NCI-H146 treated with DMSO at 0.1 percent for 48 hours (cell line): ENCODE results near the gene GLS.
"Not testable (repeated sequence)": the region's sequence is repeated elsewhere in the genome, so short reads cannot be mapped to it uniquely, and the experiment has no call there.

Experiments used
- DNase-seq: peaks from one replicate; lab custom pipeline; 2025; ENCODE audit not compliant: unreplicated experiment; lab: John Stamatoyannopoulos, UW

Gene GLS

GRCh38 chr2:190855245-190855644, 25.4 kb upstream of the GLS start:
- no peak for DNase-seq

DNA sequence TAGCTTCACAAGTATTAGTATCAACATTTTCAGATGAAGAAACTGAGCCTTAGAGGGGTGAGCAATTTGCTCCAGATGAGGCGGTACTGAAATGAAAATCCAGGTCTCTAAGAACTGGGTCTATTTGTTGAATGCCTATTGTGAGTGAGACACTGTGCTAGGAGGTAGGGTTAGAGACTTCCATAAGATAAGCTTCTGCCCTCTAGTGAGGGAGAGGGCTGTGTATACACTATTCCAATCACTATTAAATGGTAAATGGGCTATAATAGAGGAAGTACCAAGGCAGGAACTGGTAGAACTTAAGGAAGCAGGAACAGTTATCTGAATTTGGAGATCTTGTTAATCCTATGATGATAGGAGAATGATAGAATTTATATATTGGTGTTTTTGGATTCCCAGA, 23.6 kb upstream of the GLS start:
- no peak for DNase-seq

- no peak for DNase-seq
Measured at GRCh38 chr2:190858817-190859216, 21.8 kb upstream of the GLS start.

- DNase-seq: no peak
Measured at GRCh38 chr2:190859347-190860297, 21.0 kb upstream of the GLS start.

DNA sequence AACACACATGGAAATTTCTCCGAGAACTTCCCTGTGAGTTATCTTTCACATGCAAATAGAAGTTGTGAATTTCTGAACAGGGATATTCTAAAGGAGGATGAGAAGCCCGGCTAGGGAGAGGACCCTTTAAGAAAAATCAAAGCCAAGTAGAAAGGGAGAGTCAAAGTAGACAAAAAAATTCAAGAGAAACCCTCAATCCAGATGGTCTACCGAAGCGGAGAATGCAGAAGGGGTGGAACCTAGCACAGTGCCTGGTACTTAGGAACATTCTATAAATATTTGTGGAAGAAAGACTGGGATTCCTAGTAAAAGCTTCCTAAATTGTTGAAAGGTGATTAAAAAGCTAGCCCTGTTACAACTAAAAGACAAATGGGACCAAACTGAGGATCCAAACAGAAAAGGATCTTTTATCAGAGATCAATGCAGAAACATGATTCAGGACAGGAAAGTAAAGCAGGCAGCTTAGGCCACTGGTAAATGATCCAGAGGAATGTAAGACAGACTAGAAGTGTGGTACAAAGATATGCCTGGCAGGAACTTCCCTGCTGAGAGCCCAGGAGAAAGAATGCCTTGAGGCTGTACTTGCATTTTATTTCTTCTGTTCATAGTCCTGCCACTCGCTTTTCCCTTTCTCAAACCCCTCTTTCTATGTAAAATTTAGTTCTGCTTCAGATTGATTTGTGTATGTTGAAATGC, 19.5 kb upstream of the GLS start:
- DNase-seq: no peak

DNA sequence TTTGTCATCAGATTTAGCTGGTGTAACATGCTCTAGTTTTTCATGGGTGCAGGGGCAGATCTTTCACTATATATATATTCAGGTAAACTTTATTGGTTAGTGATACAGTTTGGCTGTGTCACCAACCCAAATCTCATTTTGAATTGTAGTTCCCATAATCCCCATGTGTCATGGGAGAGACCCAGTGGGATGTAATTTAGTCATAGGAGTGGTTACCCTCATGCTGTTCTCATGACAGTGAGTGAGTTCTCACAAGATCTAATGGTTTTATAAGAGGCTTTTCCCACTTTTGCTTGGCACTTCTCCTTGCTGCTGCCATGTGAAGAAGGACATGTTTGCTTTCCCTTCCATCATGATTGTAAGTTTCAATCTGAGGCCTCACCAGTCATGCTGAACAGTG, 18.5 kb upstream of the GLS start:
- not testable (repeated sequence) for DNase-seq

DNA sequence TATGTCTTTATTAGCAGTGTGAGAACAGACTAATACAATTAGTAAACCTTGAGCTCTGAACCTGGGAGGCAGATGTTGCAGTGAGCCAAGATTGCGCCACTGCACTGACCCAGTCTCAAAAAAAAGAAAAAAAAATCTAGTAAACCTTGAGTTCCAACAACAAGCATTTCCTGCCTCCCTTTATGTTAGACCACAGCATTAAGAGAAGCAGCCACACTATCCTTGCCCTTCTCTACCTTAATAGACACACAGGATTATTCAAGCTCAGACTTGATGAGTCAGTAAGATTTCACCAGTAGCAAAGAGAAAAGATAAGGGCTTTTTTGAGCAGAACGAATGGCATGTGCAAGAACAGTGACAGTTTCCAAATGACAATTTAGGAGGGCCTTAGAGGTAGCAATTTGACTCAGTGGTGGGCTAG, 18.0 kb upstream of the GLS start:
- no peak for DNase-seq

GRCh38 chr2:190863946-190864345, 16.7 kb upstream of the GLS start:
- DNase-seq: peak; percentile 79

DNA sequence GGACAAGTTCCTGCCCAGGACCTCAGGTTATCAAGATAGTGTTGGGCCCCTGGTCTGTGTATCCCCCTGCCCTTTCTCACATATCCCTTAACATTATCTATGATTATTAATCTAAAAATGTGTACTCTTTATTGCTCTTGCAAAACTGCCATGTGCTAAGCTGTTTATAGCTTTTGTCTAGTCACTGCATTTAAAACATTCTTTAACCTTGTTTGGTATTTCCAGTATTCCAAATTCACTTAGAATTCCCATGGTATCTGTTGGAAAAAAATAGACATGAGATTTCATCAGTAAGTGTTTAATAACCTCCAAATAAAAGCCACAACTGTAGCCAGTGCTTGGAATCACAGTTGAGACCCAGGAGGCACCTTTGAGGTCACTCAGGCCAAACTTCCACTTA, 16.2 kb upstream of the GLS start:
- DNase-seq: no peak

- no peak for DNase-seq
Measured at GRCh38 chr2:190867212-190867611, 13.4 kb upstream of the GLS start.

DNA sequence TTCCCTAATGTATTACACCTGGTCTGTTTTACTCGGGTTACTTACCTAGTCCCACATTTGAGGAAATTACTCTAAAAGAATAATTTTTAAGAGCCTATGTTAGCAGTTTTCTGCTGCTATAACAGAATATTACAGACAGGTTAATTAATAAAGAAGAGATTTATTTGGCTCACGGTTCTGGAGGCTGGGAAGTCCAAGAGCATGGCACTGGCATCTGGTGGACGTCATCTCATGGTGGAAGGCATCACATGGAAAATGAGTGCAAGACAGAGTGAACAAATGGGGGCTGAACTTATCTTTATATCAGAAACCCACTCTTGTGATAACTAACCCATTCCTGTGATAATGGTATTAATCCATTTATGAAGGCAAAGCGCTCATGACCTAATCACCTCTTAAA, 12.8 kb upstream of the GLS start:
- DNase-seq: no peak

DNA sequence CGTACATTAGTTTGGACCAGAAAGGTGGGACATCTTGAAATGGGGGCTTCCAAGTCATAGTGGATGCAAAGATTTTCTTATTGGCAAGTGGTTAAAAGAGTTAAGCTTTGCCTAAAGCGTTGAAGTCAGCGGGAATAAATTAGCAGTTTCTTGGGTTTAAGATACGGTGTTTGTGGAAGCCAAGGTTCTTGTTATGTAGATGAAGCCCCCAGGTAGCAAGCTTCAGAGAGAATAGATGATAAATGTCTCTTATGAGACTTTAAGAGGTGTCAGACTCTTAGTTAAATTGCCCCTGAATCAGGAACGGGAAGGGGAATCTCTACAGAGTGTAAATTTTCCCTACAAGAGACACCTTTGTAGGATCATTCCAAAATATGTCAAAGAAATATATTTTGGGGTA, 10.9 kb upstream of the GLS start:
- DNase-seq: no peak

DNA sequence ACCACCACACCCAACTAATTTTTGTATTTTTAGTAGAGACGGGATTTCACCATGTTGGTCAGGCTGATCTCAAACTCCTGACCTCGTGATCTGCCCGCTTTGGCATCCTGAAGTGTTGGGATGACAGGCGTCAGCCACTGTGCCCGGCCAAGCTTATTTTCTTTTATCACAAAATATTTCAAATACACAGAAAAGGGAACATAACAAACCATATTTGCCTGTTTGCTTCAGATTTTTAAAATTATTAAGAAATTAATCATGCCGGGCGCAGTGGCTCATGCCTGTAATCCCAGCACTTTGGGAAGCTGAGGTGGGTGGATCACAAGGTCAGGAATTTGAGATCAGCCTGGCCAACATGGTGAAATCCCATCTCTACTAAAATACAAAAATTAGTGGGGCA, 7.2 kb upstream of the GLS start:
- DNase-seq: not testable (repeated sequence)

DNA sequence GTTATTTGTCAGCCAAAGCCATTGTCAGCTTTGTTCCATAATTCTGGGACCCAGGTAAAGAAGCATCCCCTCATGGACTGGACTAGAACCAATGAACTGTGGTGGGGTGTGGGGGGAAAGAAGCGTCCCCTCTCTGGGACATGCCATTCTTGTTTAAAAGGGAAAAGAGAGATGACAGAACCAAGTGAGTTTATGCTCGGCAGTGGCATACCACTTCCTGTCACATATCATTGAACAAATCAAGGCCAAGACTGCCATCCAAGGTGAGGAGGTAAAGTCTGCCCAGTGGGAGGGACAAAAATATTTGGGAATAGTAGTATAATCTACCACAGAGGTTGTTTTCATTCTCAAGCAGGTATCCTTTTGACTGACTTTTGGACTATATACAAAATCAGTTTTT, 4.7 kb upstream of the GLS start:
- no peak for DNase-seq

DNA sequence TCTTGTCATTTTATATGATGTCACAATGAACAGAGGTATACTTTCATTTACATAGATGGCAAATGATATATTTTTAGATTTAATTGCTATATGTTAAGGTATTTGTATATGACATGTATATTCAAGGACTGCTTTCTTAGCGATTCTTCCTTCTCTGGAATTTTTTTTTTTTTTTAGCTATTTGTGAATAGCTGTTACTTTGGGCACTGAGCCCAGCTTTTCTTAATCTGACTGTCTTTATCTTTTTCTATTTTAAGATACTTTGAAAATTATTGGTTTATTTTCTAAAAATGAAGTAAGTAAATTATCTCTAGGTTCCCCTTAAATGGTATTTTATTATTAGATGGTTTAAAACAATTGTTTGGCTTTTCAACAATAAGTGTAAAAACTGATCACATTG, 4.0 kb upstream of the GLS start:
- DNase-seq: no peak

DNA sequence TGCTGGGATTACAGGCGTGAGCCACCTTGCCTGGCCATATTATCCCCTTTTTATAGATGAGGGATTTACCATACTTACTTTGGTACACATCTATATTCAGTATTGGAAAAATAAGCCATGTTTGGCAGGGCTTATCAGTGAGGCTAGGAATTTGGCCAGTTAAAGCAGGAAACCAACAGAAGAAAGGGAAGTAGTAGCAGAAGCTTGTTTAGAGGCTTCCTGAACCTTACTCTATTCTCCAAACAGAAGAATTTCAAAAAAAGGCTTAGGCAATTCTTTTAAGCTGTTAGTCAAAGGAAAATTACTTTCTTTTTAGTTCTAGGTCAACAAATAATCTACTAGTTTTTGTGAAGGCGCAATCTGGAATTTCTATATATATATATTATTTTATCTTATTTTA, 3.2 kb upstream of the GLS start:
- no peak for DNase-seq

- DNase-seq: no peak
Measured at GRCh38 chr2:190879474-190880377, 895 bp upstream of the GLS start.

DNA sequence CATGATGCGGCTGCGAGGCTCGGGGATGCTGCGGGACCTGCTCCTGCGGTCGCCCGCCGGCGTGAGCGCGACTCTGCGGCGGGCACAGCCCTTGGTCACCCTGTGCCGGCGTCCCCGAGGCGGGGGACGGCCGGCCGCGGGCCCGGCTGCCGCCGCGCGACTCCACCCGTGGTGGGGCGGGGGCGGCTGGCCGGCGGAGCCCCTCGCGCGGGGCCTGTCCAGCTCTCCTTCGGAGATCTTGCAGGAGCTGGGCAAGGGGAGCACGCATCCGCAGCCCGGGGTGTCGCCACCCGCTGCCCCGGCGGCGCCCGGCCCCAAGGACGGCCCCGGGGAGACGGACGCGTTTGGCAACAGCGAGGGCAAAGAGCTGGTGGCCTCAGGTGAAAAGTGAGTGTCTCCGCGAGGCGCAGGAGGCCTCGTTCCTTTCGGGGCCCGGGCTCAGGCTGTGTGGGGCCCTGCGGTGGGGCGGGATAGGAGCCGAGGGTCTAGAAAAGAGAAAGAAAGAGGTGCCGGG, 520 bp downstream of the GLS start:
- DNase-seq: no peak

DNA sequence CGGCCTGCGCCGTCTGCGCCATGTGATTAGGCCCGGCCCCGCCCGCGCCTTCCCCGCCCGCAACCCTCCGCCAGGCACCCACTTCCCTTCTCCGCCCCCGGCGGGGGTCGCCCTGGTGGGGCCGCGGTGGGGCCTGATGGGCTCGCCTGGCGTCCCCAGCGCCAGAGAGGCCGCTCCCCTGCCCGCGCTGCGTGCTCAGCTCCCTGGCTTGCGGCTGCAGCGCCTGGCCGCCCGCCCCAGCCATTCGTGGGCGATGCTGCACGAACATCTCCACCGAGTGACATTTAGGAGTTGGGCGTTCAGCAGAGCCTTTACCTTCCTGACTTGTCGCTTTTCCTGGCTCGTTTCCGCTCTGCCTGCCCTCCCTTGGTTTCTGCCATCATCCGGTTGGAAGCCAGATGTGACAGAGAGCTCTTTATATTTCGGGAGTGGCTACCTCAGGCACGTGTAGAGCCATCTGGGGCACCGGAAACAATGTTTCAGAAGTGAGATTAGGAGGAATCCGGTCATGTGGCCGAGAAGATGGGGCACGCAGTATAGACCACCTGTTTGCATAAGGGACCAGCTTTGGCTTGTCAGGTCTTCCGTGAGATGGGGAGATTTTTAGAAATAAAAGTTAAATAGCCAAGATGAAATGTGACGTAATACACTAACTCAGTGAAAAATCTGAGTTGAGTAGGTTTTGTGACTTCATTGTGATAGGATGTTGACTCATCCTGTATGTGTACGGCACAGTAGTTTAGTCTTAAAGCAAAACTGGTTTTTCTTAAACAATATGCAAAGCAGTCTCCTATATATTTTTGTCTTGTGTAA, 1.2 kb downstream of the GLS start:
- DNase-seq: peak; percentile 42

DNA sequence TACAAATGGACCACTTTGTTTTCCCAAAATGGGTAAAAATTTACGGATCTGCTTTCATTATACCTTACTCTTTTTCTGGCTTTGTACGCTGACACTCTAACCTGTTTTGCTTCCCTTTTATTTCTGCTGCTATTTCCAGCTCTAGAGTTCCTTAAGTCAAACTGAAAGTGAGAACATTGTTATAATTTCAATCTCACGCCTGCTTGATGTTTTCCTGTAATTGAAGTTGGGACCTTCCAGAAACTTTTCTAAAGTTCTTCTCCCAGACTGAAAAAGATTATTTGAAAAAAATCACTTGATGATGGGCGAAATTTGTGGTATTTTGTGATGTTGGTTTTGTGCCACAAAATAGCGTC, 1.8 kb downstream of the GLS start:
- DNase-seq: no peak
